MCF 10A (cell line): ENCODE results near the gene GBP5. TPM values are rescaled to one million over a fixed set of nuclear protein-coding genes. Genes with fewer than 3 reads are reported as not detected.
A peak's percentile ranks its signal among the peaks of the same experiment; 100 is the strongest.
"Not testable (repeated sequence)": the region's sequence is repeated elsewhere in the genome, so short reads cannot be mapped to it uniquely, and the experiment has no call there.

Experiments used
- Bru-seq: library from RNA; stranded (reverse); fragments of 400-500 nt; gene quantifications from one replicate; lab custom pipeline; 2021; lab: Mats Ljungman, UMichigan
- BruChase-seq, 2 experiments: library from RNA; stranded (reverse); fragments of 400-500 nt; gene quantifications; one replicate each; lab custom pipeline; 2021; lab: Mats Ljungman, UMichigan
- BruUV-seq: library from RNA; stranded (reverse); fragments of 400-500 nt; replicated peaks from 2 replicates; lab custom pipeline; 2021; lab: Mats Ljungman, UMichigan
- CTCF ChIA-PET: fragments of 300-600 bp; sonication (Branson Sonifier 250); formaldehyde crosslinking; extraction: SDS; loops from one replicate; lab custom pipeline; 2021; ENCODE audit warnings: antibody characterized with exemption, inconsistent platforms; lab: Yijun Ruan, JAX
- POLR2A ChIA-PET: fragments of 300-600, 350-650 bp; sonication (Branson Sonifier 250); formaldehyde crosslinking; extraction: SDS; loops from one replicate; lab custom pipeline; 2020; ENCODE audit warnings: antibody characterized with exemption, inconsistent platforms; lab: Yijun Ruan, JAX
- DNase-seq: peaks from one replicate; pipeline ENCODE4 v3.0.0-alpha.2; 2018; ENCODE audit not compliant: unreplicated experiment
- H3K27ac Mint-ChIP-seq: one replicate; pipeline ENCODE4 v1.8.0; 2022; ENCODE audit warnings: mild to moderate bottlenecking, low read depth, mixed read lengths; ENCODE audit not compliant: unreplicated experiment
- H3K27me3 Mint-ChIP-seq: one replicate; pipeline ENCODE4 v1.8.0; 2022; ENCODE audit warnings: mixed read lengths; ENCODE audit not compliant: insufficient read depth, unreplicated experiment
- H3K36me3 Mint-ChIP-seq: one replicate; pipeline ENCODE4 v1.8.0; 2022; ENCODE audit warnings: mild to moderate bottlenecking, moderate library complexity, mixed read lengths; ENCODE audit not compliant: insufficient read depth, unreplicated experiment
- H3K4me1 Mint-ChIP-seq: one replicate; pipeline ENCODE4 v1.8.0; 2022; ENCODE audit warnings: mixed read lengths; ENCODE audit not compliant: insufficient read depth, unreplicated experiment
- H3K4me3 Mint-ChIP-seq: one replicate; pipeline ENCODE4 v1.8.0; 2022; ENCODE audit warnings: mild to moderate bottlenecking, moderate library complexity, mixed read lengths; ENCODE audit not compliant: unreplicated experiment
- H3K9me3 Mint-ChIP-seq: one replicate; pipeline ENCODE4 v1.8.0; 2022; ENCODE audit warnings: mixed read lengths; ENCODE audit not compliant: unreplicated experiment
- CTCF ChIP-seq: fragments of 200-600 bp; IDR thresholded peaks from one replicate; pipeline ENCODE4 v1.8.0; 2022; ENCODE audit warnings: antibody characterized with exemption, mild to moderate bottlenecking; ENCODE audit not compliant: unreplicated experiment
- intact Hi-C: fragments of 100-400 bp; cut with micrococcal nuclease; formaldehyde crosslinking; loops from 2 replicates; pipeline ENCODE4 v1.14.1; 2022
- long read RNA-seq: library from polyadenylated mRNA; stranded (forward); transcript quantifications from one replicate; pipeline ENCODE4 v2.0.0, GENCODE V29; 2022
- total RNA-seq: library from RNA; stranded (reverse); gene quantifications from 2 replicates; pipeline ENCODE4 v1.2.3, GENCODE V29; 2022

GBP5 gene
- total RNA-seq: not detected in 2 replicates
- percentile 9 among the genes with signal in this experiment for Bru-seq, nascent RNA
- not detected for BruChase-seq, experiment 1, labeled RNA remaining after a 6-hour chase
- not detected for BruChase-seq, experiment 2, labeled RNA remaining after a 2-hour chase
- long read RNA-seq: 0 reads

GRCh38 chr1:89272269-89273041 lies at the start of gene GBP5:
GBP5 (minus strand) TSS chr1:89272860; CDS start chr1:89269555, 3,305 bp downstream.
- H3K9me3 Mint-ChIP-seq, H3K36me3 Mint-ChIP-seq, H3K27me3 Mint-ChIP-seq, CTCF ChIA-PET, intact Hi-C loops, H3K4me3 Mint-ChIP-seq, H3K27ac Mint-ChIP-seq, BruUV-seq, DNase-seq: not testable (repeated sequence)
- H3K4me1 Mint-ChIP-seq: peaks cover 16% of the 10 kb centered on the region
- POLR2A ChIA-PET: interaction anchor here (1.0 to 1.3 kb wide), 2 partner anchors 14 to 381 kb away, joined by 4 to 5 read pairs; partner anchors contain the start of gene GTF2B

DNA sequence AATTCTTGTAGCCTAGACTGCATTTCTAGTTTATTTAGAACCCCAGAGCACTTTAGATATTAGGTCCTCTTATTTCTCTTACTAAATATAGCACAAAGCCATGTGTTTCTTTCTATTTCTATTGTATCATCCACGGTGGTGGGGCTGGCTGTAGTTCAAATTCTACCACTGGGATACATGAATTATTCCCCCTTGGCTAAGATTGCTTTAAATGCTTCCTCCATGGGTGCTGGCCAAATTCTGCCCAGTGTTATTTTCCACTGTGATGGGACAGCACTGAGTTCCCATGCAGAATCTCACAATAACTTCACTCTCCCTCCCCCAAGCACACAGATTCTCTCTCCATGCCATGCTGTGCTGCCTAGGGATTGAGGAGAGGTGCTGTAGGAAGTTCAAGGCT lies 49.7 kb upstream of the GBP5 start:
- intact Hi-C loops: no loop called here
- Mint-ChIP-seq H3K9me3 (peaks cover 22% of the 10 kb centered on the region), H3K36me3 (no peaks in the 10 kb centered on the region), H3K27me3 (peaks cover 12% of the 10 kb centered on the region), H3K4me1 (no peaks in the 10 kb centered on the region), H3K4me3 (no peak overlapping the region), H3K27ac (no peak overlapping the region)
- no peak for TF ChIP-seq CTCF
- POLR2A ChIA-PET: no interaction called here
- BruUV-seq: no TSS peak
- CTCF ChIA-PET: no interaction called here
- no peak for DNase-seq

DNA sequence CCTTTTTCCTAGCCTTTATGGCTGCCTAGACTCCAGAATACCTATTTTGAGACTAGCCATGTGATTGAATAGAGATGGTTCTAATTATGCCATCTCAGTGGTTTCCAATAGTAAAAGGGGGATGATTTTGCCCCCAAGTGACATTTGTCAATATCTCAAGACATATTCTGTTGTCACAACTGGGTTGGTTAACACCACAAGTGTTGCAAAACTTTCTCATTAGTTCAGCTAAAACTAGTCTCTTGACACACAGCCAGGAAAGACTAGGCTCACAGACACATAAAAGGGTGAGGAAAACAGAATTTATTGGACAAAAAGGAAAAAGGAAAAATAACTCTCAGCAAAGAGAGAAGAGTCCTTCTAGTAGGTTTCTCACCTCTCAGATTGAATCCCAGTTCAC lies 39.9 kb upstream of the GBP5 start:
- TF ChIP-seq CTCF: no peak
- DNase-seq: peak; percentile 59
- POLR2A ChIA-PET: no interaction called here
- Mint-ChIP-seq H3K27ac (no peak overlapping the region), H3K4me1 (peaks cover 26% of the 10 kb centered on the region), H3K36me3 (no peaks in the 10 kb centered on the region), H3K4me3 (no peak overlapping the region), H3K9me3 (peaks cover 3% of the 10 kb centered on the region), H3K27me3 (no peaks in the 10 kb centered on the region)
- BruUV-seq: no TSS peak
- CTCF ChIA-PET: no interaction called here
- intact Hi-C loops: no loop called here

- H3K9me3 Mint-ChIP-seq: no peaks in the 10 kb centered on the region
- no peak overlapping the region for H3K4me3 Mint-ChIP-seq
- ChIA-PET CTCF (interaction anchor here (0.6 kb wide), 1 partner anchor 312 kb away, joined by 4 read pairs; no protein-coding TSS in a partner anchor), POLR2A (interaction anchor here (0.7 kb wide), 1 partner anchor 12 kb away, joined by 3 read pairs; no protein-coding TSS in a partner anchor)
- no peak for TF ChIP-seq CTCF
- DNase-seq: peak; percentile 60
- H3K36me3 Mint-ChIP-seq: no peaks in the 10 kb centered on the region
- H3K27me3 Mint-ChIP-seq: no peaks in the 10 kb centered on the region
- H3K4me1 Mint-ChIP-seq: peaks cover 26% of the 10 kb centered on the region
- no TSS peak for BruUV-seq
- intact Hi-C loops: no loop called here
- peak overlapping the region; percentile 64 for H3K27ac Mint-ChIP-seq
These were observed 39.1 kb upstream of the GBP5 start for GRCh38 chr1:89311757-89312156.
